Heart left ventricle (tissue), 16 donors: Measurements from ENCODE around the gene DGKB. TPM values are rescaled to one million over a fixed set of nuclear protein-coding genes. Genes with fewer than 3 reads are reported as not detected.

Experiments
- ATAC-seq, 4 donors: fragments of 200-7000 bp; cut with Tn5 transposase; one replicate each; pipeline ENCODE4 v1.9.1; 2020 to 2022; ENCODE audit warnings: moderate library complexity in 4 of 4, mild to moderate bottlenecking in 3 of 4, moderate number of reproducible peaks in 1 of 4
- DNase-seq, 5 donors: peaks; one replicate each; pipeline ENCODE4 v3.0.0-alpha.2; 2020
- H3K27ac ChIP-seq, 12 donors: fragments of 200-600 bp; sonication (generic) in 4 of 12; one replicate each; pipeline versions ENCODE4 v1.5.0 to v1.8.0; 2016 to 2022; ENCODE audit warnings: mild to moderate bottlenecking in 2 of 12
- H3K27me3 ChIP-seq, 9 donors: fragments of 200-600 bp; sonication (generic) in 2 of 9; one replicate each; pipeline versions ENCODE4 v1.5.1 to v1.8.0; 2016 to 2022; ENCODE audit warnings: mild to moderate bottlenecking in 3 of 9
- H3K36me3 ChIP-seq, 9 donors: fragments of 200-600 bp; sonication (generic) in 2 of 9; one replicate each; pipeline versions ENCODE4 v1.5.0 to v1.8.0; 2018 to 2022; ENCODE audit warnings: mild to moderate bottlenecking in 2 of 9
- H3K4me1 ChIP-seq, 12 donors: fragments of 200-600 bp; sonication (generic) in 4 of 12; one replicate each; pipeline versions ENCODE4 v1.5.0 to v1.8.0; 2016 to 2022; ENCODE audit warnings: mild to moderate bottlenecking in 3 of 12
- H3K4me3 ChIP-seq, 12 donors: fragments of 200-600 bp; sonication (generic) in 4 of 12; one replicate each; pipeline versions ENCODE4 v1.5.0 to v1.8.0; 2017 to 2022; ENCODE audit warnings: mild to moderate bottlenecking in 9 of 12, moderate library complexity in 4 of 12
- H3K9me3 ChIP-seq, 12 donors: fragments of 200-600 bp; sonication (generic) in 4 of 12; one replicate each; pipeline versions ENCODE4 v1.5.0 to v1.8.0; 2016 to 2022; ENCODE audit warnings: mild to moderate bottlenecking in 1 of 12
- POLR2A ChIP-seq, 2 donors: fragments of 450-650 bp; IDR thresholded peaks; one replicate each; pipeline ENCODE4 v1.6.1; 2017; ENCODE audit warnings: antibody characterized with exemption in 2 of 2, mild to moderate bottlenecking in 2 of 2, moderate library complexity in 2 of 2
- WGBS, 4 donors: extraction: QIAGEN DNeasy Blood & Tissue Kit in 2 of 4; methylation state at CpG; one replicate each; pipeline versions ENCODE4 v1.1.5 to v1.1.7; 2013 to 2018; 5-methylcytosine and 5-hydroxymethylcytosine counted together
- intact Hi-C, 10 donors: fragments of 100-400 bp; cut with DNase I; formaldehyde crosslinking; loops; one replicate each; pipeline versions ENCODE4 v1.11.1 to v1.14.2; 2022
- polyA plus RNA-seq, 2 donors: library from polyadenylated mRNA; stranded (reverse); fragments of 200-250 nt; gene quantifications; one replicate each; pipeline ENCODE4 v1.2.3, GENCODE V29; 2013
- total RNA-seq, 9 donors: library from RNA; depleted of rRNA in 2 of 9; stranded (reverse); fragments of >200 nt in 2 of 9; fragmentation: NEBNext Ultra II Directional in 3 of 9; extraction: Animal tissue kit (Norgen Biotek cat#: 25700) in 3 of 9; gene quantifications; one replicate each; pipeline versions ENCODE4 v1.1.0 to v1.2.4, GENCODE V29; 2016 to 2023
- TF ChIP-seq, protein P1 (sequence below), 12 donors: fragments of 200-600 bp; sonication (generic) in 4 of 12; IDR thresholded peaks; one replicate each; pipeline versions ENCODE4 v1.5.0 to v1.8.0; 2018 to 2022; ENCODE audit warnings: antibody characterized with exemption in 12 of 12, mild to moderate bottlenecking in 5 of 12
- donor health status: ischemic (EF 13 %, LVEDD 7.1; RV severe dilation, severe dysfunction).
- donor health status: healthy with polysubstance abuse.
- donor health status: DM: no; HTN: yes; CAD: no.
- donor health status: DM: no; HTN: no; CAD: no.
- donor health status: ischemic (EF 25% LVEDD 6.9; RV normal size, moderate dysfunction).
- donor health status: ischemic (EF 25% LVEDD 5.7; RV mildly dilated, moderate dysfunction).
- donor health status: healthy.
- donor health status: DM: yes; HTN: yes; CAD: no.
- donor health status: ischemic (EF 35%, LVEDD 5.7; RV mildly dilated, moderate dysfunction).
- donor health status: nonischemic (EF 11% LVEDD 7.7; RV severe dilation, severe dysfunction).
- donor health status: DM: yes; HTN: yes; CAD: no.
- donor health status: PGD.
- donor health status: ischemic (EF 29% LVEDD 5.4; RV normal size, mild dysfunction).
- donor health status: nonischemic (EF 23%, LVEDD 6.1; RV moderate dilation, normal function).

The DGKB gene
- total and polyA plus RNA-seq, 11 donors, result 0.08 to 1.6 (median 0.47) TPM; not detected in 1

DNA sequence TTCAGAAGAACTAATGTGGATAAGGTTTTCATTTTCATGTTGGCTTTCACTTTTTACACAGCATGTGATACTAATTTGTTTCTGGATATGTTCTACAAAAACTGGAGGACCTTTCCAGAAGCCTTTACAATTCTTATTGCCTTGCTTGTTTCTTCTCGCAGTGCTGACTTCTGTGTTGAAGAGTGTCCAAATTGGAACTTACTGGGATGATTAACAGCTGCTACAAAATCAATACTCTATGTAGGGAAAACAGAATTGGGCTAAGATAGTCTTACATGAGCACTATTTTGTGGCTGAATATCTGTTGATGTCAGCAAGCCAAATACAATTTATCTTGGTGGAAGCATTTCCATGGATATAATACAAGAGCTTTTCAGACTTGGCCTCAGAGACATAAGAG, 351.2 kb downstream of the DGKB start:
- Histone ChIP-seq H3K36me3 (no peaks in the 10 kb centered on the region), H3K4me3 (no peak overlapping the region), H3K9me3 (no peaks in the 10 kb centered on the region), H3K27ac (no peak overlapping the region), H3K27me3 (no peaks in the 10 kb centered on the region), H3K4me1 (no peaks in the 10 kb centered on the region)
- WGBS, 4 donors, result 70 to 86% (median 75%) methylated on average over 1 of the region's 1 CpG
- TF ChIP-seq POLR2A (IDR thresholded peaks at IDR 0.05), result no peak
- TF ChIP-seq, protein P1, sequence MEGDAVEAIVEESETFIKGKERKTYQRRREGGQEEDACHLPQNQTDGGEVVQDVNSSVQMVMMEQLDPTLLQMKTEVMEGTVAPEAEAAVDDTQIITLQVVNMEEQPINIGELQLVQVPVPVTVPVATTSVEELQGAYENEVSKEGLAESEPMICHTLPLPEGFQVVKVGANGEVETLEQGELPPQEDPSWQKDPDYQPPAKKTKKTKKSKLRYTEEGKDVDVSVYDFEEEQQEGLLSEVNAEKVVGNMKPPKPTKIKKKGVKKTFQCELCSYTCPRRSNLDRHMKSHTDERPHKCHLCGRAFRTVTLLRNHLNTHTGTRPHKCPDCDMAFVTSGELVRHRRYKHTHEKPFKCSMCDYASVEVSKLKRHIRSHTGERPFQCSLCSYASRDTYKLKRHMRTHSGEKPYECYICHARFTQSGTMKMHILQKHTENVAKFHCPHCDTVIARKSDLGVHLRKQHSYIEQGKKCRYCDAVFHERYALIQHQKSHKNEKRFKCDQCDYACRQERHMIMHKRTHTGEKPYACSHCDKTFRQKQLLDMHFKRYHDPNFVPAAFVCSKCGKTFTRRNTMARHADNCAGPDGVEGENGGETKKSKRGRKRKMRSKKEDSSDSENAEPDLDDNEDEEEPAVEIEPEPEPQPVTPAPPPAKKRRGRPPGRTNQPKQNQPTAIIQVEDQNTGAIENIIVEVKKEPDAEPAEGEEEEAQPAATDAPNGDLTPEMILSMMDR (IDR thresholded peaks at IDR 0.05), result no peak
- intact Hi-C loops, result no loop called here
- DNase-seq, result no peak
- ATAC-seq, result no peak

DNA sequence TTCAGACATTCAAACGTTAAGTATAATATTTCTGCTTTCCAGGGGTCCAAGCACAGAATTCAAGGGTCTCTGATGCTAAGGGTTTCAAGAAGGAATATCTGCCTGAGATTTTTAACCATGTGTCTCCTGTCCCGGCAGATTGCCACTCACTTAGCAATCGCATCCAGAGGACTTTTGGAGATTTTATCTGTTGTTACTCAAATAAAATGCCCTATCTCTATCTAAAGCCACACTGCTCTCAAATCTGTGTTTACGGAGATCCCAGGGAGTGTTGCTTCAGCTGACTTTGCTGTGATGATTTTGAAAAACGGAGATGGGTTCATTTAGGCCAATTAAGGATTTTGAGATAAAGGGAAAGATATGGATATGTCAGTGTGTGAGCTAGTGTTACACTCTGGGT, 359.9 kb downstream of the DGKB start:
- Histone ChIP-seq H3K9me3 (no peaks in the 10 kb centered on the region), H3K4me3 (no peak overlapping the region), H3K27ac (no peak overlapping the region), H3K36me3 (no peaks in the 10 kb centered on the region), H3K4me1 (no peaks in the 10 kb centered on the region), H3K27me3 (no peaks in the 10 kb centered on the region)
- 63 to 78% (median 71%) methylated on average over 5 of the region's 5 CpGs for WGBS, 4 donors
- DNase-seq (no peak), ATAC-seq (no peak)
- TF ChIP-seq, protein P1 (IDR thresholded peaks at IDR 0.05), result no peak
- no peak for TF ChIP-seq POLR2A (IDR thresholded peaks at IDR 0.05)
- intact Hi-C loops, result no loop called here

DNA sequence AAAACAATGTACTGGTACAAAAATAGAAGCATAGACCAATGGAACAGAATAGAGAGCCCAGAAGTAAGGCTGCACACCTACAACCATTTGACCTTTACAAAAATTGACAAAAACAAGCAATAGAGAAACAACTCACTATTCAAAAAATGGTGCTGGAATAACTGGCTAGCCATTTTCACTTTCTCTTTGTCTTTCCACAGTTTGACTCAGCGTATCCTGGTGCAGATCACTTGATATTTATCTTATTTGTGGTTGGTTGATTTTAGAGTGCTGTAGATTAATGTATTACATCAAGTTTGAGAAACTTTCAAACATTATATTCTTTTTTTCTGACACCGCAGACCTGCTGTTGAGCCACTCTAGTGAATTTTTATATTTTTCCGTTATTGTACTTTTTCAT, 381.4 kb downstream of the DGKB start:
- intact Hi-C loops, result no loop called here
- DNase-seq (no peak), ATAC-seq (no peak)
- TF ChIP-seq, protein P1 (IDR thresholded peaks at IDR 0.05), result no peak
- no peak for TF ChIP-seq POLR2A (IDR thresholded peaks at IDR 0.05)
- Histone ChIP-seq H3K4me1 (no peaks in the 10 kb centered on the region), H3K36me3 (no peaks in the 10 kb centered on the region), H3K9me3 (peaks cover 0 to 9% (median 0%) of the 10 kb centered on the region in 12 donors), H3K27ac (no peak overlapping the region), H3K4me3 (no peak overlapping the region), H3K27me3 (no peaks in the 10 kb centered on the region)
- 87 to 95% (median 90%) methylated on average over 3 of the region's 3 CpGs for WGBS, 4 donors

DNA sequence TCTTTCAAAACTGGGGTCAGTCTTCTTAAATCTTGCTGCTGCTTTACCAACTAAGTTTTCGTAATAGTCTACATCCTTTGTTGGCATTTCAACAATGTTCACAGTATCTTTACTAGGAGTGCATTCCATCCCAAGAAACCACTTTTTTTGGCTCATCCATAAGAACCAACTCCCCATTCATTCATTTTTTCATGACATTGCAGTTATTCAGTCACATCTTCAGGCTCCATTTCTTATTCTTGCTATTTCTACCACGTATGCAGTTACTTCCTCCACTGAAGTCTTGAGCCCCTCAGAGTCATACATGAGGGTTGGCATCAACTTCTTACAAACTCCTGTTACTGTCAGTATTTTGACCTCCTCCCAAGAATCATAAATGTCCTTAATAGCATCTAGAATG, 392.3 kb downstream of the DGKB start:
- intact Hi-C loops, result no loop called here
- DNase-seq (no peak), ATAC-seq (no peak)
- Histone ChIP-seq H3K4me3 (no peak overlapping the region), H3K9me3 (peaks cover 0 to 24% (median 0%) of the 10 kb centered on the region in 12 donors), H3K4me1 (no peaks in the 10 kb centered on the region), H3K36me3 (no peaks in the 10 kb centered on the region), H3K27ac (no peak overlapping the region), H3K27me3 (no peaks in the 10 kb centered on the region)
- WGBS, 4 donors, result 83 to 89% (median 87%) methylated on average over 2 of the region's 2 CpGs
- TF ChIP-seq POLR2A (IDR thresholded peaks at IDR 0.05), result no peak
- TF ChIP-seq, protein P1 (IDR thresholded peaks at IDR 0.05), result no peak
